GM12864 (cell line): Measurements from ENCODE around the gene GFER.
"Not testable (repeated sequence)": the region's sequence is repeated elsewhere in the genome, so short reads cannot be mapped to it uniquely, and the experiment has no call there.

Experiments used
- DNase-seq: peaks from one replicate; pipeline ENCODE4 v3.0.0-alpha.2; 2011; ENCODE audit warnings: low read depth
- H3K4me3 ChIP-seq: 2 replicates; pipeline ENCODE4 v1.5.1; 2011; ENCODE audit warnings: mild to moderate bottlenecking, low read depth, low read length, control low read depth
- CTCF ChIP-seq: IDR thresholded peaks from 2 replicates; pipeline ENCODE4 v1.5.1; 2011; ENCODE audit warnings: low read depth, mild to moderate bottlenecking, moderate library complexity, low read length, control low read depth, inconsistent platforms; ENCODE audit errors: missing control alignments

Gene GFER

GRCh38 chr16:1983544-1984346 is at the start of gene GFER:
Gene GFER (plus strand): TSS chr16:1984193. CDS start chr16:1984219, 26 bp downstream.
- DNase-seq: no peak
- H3K4me3 ChIP-seq: peak within 1 kb of the TSS; percentile 66
- peak; percentile 30 for TF ChIP-seq CTCF

- no peak overlapping the region for H3K4me3 ChIP-seq
- no peak for TF ChIP-seq CTCF
- DNase-seq: no peak
Observed at GRCh38 chr16:1936945-1937479, 47.0 kb upstream of the GFER start.

- DNase-seq: no peak
- no peak for TF ChIP-seq CTCF
- no peak overlapping the region for H3K4me3 ChIP-seq
Observed at GRCh38 chr16:1938316-1938715, 45.7 kb upstream of the GFER start.

- H3K4me3 ChIP-seq: no peak overlapping the region
- no peak for DNase-seq
- TF ChIP-seq CTCF: no peak
Observed at GRCh38 chr16:1938910-1939309, 45.1 kb upstream of the GFER start.

- not testable (repeated sequence) for DNase-seq, H3K4me3 ChIP-seq
Observed at GRCh38 chr16:1939833-1940232, 44.2 kb upstream of the GFER start.

GRCh38 chr16:1940273-1941161 is 43.5 kb upstream of the GFER start:
- TF ChIP-seq CTCF: no peak
- no peak for DNase-seq
- H3K4me3 ChIP-seq: no peak overlapping the region
